HepG2 (cell line): ENCODE data around the gene GOLGA8J.

Source experiments
- HOXA9 ChIP-seq: sonication (generic); formaldehyde crosslinking; IDR thresholded peaks from 2 replicates; pipeline ENCODE4 v1.8.1; 2022; ENCODE audit warnings: missing genetic modification reagents, mild to moderate bottlenecking, moderate library complexity, borderline replicate concordance
- REST ChIP-seq, 2 experiments: IDR thresholded peaks; 2 replicates each; pipeline ENCODE4 v1.6.1; 2011 to 2012; ENCODE audit warnings: low read length in 2 of 2, borderline replicate concordance in 1 of 2, low read depth in 1 of 2, mild to moderate bottlenecking in 1 of 2, moderate library complexity in 1 of 2

GRCh38 chr15:30043211-30043655 lies 39.5 kb upstream of the GOLGA8J start:
- TF ChIP-seq REST (IDR thresholded peaks at IDR 0.05; ENCODE audit: borderline replicate concordance in 1 of 2, low read depth in 1 of 2, low read length in 2 of 2) (no peak), HOXA9 (no peak)
